NAMALWA (cell line): ENCODE results near the gene GFRA1.
"Not testable (repeated sequence)": the region's sequence is repeated elsewhere in the genome, so short reads cannot be mapped to it uniquely, and the experiment has no call there.

ENCODE experiments used
- DNase-seq: peaks from one replicate; pipeline ENCODE4 v3.0.0-alpha.2; 2015; ENCODE audit warnings: low spot score

GFRA1 gene

DNA sequence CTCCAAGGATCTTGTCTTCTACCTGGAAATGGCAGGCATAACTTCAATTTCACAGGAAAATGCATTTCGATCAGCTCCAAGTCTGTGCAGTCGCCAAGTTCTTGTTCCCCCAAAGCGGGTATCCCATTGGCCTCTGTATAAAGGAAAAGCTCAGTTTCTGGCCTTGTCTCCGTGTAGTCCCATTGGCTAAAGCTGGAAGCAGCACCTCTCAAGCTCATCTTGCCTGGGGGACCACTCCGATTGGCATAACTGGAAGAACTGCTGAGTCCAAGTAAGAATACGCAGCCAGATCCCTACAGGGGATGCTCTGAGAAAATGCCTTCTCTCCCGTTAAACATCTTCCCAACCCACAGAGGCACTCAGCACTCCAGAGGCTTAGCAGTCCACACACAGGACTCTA, 205.2 kb downstream of the GFRA1 start:
- DNase-seq: no peak

- DNase-seq: no peak
Observed at GRCh38 chr10:116063107-116063506, 209.9 kb downstream of the GFRA1 start.

DNA sequence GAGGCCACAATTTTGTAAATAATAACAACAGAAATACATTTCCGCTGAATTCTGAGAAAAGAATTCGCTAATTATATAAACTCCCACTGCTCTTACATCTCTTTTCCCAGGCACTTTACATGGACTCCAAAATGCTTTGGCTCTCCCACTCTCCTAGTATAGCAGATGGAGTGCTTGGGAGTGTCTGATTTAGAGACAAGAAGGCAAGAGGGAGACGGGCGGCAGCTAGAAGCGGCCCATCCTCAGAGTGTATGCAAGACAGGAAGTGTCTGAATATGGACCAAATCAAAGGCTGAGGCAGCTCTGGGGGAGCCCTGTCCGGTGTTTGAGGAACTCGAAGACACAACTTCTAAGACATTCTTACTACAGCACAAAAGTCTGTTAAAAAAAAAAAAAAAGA, 212.1 kb downstream of the GFRA1 start:
- DNase-seq: no peak

DNA sequence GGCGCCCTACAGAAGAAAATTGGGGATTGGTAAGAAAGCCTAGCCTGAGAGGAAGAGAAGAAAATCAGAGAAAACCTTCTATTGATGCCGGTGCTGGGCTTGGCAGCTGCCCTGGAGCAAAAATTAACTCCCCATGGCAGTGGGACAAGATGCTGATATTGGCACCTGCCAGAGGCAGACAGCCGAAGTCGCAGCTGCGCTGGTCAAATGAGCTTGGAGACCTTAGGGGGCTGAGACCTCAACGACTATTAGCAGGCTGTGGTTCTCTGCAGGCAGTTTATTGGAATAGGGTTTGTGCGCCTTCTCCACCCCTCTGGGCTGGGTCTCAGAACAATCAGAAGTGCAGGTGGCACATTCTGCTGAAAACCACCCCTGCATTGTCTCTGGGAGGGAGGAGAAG, 213.7 kb downstream of the GFRA1 start:
- no peak for DNase-seq

GRCh38 chr10:116056445-116057293, 216.3 kb downstream of the GFRA1 start:
- DNase-seq: no peak

DNA sequence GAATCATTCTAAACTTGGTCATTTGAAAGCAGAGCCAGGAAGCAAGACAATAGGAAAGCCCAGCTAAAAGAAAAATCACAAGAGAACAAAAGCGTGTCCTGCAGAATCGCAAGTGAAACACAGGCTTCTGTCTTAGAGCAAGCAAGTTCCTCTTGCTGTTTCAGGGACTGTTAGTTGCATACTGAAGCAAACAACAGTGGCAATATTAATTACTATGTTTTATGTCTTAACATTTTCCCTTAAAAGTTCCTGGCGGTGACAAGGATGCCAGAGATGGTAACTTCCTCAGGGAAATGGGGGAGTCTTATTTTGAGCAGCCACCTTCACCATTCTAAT, 217.1 kb downstream of the GFRA1 start:
- no peak for DNase-seq

DNA sequence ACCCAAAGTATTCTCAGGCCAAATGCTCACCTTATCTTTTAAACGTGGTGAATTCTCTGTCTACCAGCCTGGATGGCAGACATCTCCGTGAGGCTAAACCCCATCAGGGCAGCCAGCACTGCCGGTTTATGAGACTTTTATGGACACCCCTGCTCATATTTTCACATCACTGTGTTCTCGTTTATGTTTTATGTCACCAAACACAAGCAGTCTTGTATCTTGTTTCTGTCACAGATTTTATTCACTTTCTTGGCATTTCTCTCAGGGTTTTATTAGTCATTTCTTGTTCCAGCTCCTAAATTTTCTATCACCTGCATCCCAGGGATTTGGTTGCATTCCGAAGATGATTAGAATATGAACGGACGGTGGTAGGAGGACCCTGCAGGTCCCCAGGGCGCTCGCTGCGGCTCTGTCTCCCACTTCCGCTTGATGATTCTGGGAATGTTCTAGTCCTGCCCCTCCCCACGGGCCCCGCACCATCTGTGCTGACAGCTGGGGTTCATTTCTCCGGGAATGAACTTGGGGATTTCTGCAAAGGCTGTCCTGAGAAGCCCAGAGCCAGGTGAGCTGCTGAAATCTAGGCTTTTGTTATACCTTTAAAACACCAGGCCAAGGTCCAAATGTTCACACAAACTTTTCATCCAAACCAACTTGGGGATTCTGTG, 217.6 kb downstream of the GFRA1 start:
- no peak for DNase-seq

- DNase-seq: no peak
Observed at GRCh38 chr10:116053910-116054309, 219.1 kb downstream of the GFRA1 start.

DNA sequence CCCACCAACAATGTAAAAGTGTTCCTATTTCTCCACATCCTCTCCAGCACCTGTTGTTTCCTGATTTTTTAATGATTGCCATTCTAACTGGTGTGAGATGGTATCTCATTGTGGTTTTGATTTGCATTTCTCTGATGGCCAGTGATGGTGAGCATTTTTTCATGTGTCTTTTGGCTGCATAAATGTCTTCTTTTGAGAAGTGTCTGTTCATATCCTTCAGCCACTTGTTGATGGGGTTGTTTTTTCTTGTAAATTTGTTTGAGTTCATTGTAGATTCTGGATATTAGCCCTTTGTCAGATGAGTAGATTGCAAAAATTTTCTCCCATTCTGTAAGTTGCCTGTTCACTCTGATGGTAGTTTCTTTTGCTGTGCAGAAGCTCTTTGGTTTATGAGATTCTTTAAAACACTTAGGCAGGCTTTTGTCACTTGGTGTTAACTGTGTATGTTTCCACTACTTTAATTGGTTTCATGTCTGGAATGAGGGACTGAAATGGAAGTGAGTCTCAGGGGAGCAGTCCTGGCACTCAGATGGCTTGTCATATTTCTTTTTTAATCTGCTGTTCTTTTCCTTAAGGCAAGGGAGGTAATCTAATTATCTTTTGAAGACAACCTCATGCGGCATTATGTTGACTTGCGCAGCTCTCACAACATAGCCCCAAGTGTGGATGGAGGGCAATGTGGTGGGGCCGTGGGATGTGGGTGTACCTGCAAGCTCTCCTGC, 219.8 kb downstream of the GFRA1 start:
- DNase-seq: not testable (repeated sequence)

- DNase-seq: not testable (repeated sequence)
Observed at GRCh38 chr10:116052522-116052921, 220.5 kb downstream of the GFRA1 start.

DNA sequence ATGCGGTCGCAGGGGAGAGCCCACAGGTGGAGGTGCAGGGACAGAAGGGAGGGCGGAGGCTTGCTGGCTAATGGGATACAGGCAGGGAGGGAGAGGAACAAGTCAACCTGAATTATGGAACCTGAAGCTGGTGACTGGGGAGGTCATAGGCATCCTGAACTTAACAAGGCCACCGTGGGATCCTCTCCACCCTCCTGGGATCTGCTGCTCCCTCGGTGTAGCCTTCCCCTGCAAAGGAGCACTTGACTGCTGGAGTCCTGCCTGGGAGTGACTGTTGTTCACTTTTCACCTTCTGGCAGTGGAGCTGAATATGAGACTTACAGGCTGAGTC, 223.1 kb downstream of the GFRA1 start:
- DNase-seq: no peak

DNA sequence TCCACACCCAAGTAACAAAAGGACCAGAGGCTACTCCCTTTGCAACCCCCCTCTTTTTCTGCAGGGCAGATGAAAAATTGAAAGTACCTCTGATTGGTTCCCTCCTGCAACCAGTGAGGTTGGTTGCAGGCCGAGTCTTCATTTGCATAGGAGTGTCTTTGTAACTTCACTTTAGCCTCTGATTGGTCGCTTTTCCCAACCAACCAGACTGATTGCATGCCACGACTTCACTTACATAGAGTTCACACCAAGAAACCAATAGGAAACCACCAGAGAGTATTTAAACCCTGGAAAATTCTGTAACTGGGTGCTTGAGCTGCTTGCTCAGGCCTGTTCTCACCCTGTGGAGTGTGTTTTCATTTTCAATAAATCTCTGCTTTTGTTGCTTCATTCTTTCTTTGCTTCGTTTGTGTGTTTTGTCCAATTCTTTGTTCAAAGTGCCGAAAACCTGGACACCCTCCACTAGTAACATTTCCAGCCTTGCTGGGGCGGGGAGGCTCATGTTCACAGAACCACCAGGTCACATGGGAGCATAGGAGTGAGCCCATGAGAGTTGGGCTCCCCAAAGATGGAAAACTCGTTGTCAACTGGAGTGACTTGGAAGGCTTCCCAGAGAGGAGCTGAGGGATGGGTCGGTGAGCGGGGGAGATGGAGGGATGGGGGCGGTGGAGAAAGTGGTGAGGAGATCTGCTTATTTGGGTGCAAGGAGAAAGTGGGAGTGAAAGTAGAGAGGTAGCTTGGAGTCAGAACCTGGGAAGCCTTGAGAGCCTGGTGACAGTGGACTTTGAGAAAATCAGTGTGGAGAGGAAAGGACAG, 223.6 kb downstream of the GFRA1 start:
- peak; percentile 3 for DNase-seq

DNA sequence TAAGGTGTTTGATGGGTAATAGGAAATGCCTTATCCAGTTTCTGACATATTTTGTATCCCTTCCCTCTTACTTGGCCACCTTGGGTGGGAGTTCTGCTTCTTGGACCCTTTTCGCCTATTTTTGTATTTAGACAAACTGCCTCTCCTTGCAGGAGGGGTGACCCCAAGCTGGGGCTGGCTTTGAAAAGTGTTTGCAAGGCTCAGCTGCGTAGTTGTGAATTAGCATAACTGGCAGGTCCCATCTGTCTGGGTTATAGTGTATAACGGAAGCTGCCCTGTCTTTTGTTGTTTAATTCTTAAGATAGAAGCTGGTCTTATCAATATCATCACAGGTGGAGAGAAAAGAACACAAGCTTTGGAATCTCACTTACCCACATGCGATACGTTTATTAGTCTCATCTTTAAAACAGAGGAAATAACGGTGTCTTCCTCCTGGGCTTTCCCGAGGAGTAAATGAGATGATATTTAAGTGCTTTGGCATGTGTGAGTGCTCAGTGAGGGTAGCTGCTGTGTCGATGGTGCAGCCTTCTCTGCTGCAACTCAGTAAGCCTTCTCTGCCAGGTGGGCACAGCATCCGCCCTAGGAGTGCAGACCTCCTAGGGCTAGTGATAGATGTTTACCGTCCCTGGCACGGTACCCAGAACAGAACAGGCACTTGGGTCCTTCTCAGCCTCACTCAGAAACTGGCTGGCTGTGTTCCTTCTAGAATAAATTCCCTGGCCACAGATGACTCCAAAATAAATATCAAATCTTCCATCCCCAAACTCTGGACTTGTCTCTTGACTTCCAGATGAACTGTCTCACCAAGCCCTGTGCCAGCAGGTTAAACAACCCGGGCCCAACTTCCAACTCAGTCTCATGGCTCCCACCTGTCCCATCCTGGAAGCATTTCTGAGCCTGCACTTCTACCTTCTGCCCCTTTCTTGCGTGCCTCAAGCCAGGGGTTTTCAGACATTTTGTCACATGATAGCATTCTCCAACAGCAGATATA, 227.3 kb downstream of the GFRA1 start:
- DNase-seq: no peak

- DNase-seq: no peak
Observed at GRCh38 chr10:116044801-116045248, 228.2 kb downstream of the GFRA1 start.

GRCh38 chr10:116043861-116044260, 229.1 kb downstream of the GFRA1 start:
- no peak for DNase-seq

- no peak for DNase-seq
Observed at GRCh38 chr10:116043304-116043703, 229.7 kb downstream of the GFRA1 start.

DNA sequence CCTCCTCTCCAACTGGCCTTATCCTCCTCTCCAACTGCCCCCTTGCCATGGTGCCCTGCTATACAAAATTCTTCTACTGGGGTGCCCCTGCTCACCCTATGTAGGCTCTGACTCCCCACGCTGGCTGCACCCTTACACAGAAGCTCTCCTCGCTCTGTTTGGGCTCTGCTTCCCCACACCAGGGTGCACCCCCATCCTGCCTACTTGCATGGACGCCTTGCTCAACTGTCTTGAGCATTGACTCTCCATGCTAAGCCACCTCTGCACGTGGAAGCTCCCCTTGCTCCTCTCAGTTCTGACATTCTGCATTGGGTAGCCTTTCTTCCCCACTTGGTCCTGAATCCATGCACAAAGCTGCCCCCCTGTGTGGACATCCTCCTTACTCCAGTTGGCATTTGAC, 231.1 kb downstream of the GFRA1 start:
- no peak for DNase-seq

DNA sequence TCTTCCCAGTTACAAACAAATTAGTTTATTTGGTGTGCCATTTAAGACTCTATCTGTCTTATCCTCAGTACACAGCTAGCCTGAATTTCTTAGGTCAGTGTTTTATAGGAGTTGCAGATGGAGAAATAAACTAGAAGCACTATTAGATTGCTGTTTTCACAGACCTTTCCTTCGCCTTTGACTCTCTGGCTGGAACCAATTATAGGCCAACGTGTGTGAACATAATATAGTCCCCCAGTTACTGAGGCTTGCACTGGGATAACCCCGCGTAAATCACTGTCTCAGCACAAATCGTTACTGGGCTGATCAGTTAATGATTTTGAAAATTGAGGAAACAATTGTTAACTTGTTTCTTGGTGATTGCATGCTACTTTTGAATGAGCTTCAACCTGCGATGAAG, 233.4 kb downstream of the GFRA1 start:
- DNase-seq: no peak

GRCh38 chr10:116038259-116038658, 234.7 kb downstream of the GFRA1 start:
- no peak for DNase-seq

GRCh38 chr10:116035406-116035805, 237.6 kb downstream of the GFRA1 start:
- DNase-seq: not testable (repeated sequence)

DNA sequence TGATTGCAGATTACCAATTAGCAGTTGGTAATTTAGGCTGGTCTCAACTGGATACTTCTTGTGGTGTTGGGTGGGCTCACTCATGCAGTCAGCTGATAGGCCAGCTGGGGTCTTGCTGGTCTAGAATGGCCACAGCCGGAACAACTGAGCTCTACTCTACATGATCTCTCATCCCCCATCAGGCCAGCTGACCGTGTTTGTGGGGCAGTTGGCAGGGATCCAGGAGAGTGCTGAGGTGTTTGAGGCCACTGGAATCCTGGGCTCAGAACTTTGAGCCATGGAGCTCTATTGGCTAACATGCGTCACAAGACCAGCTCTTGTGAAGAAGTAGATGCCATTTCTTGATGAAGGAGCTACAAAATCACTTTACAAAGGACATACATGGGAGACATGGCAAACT, 242.4 kb downstream of the GFRA1 start:
- DNase-seq: no peak
